Fibroblast of lung (primary cell): Measurements from ENCODE around the gene GSN. TPM values are rescaled to one million over a fixed set of nuclear protein-coding genes. Genes with fewer than 3 reads are reported as not detected.

Source experiments
- DNase-seq, 2 donors: peaks; one replicate each; pipeline versions ENCODE4 v3.0.0 to v3.0.0-alpha.2; 2010; ENCODE audit warnings: low read depth in 2 of 2
- H2AFZ ChIP-seq: 2 replicates; pipeline ENCODE4 v1.5.1; 2012; ENCODE audit warnings: low read length, control low read depth, inconsistent platforms
- H3K27ac ChIP-seq: 2 replicates; pipeline ENCODE4 v1.5.1; 2011; ENCODE audit warnings: low read length, control low read depth; ENCODE audit not compliant: insufficient read depth
- H3K27me3 ChIP-seq: 2 replicates; pipeline ENCODE4 v1.5.1; 2011; ENCODE audit warnings: mild to moderate bottlenecking, low read length; ENCODE audit not compliant: control insufficient read depth, insufficient read depth
- H3K36me3 ChIP-seq: 2 replicates; pipeline ENCODE4 v1.5.1; 2011; ENCODE audit warnings: low read length; ENCODE audit not compliant: control insufficient read depth, insufficient read depth
- H3K4me1 ChIP-seq: 2 replicates; pipeline ENCODE4 v1.5.1; 2011; ENCODE audit warnings: low read length; ENCODE audit not compliant: control insufficient read depth, insufficient read depth; ENCODE audit errors: extremely low read depth
- H3K4me2 ChIP-seq: 2 replicates; pipeline ENCODE4 v1.5.1; 2011; ENCODE audit warnings: low read length, control low read depth; ENCODE audit not compliant: insufficient read depth; ENCODE audit errors: extremely low read depth
- H3K4me3 ChIP-seq, 4 experiments: fragments of 200-600 bp in 1 of 4; sonication (generic) in 1 of 4; replicated peaks in 1 of 4; 2 replicates each; pipeline ENCODE4 v1.5.1; 2011 to 2016; ENCODE audit warnings: low read length in 4 of 4, low read depth in 3 of 4, mild to moderate bottlenecking in 3 of 4, control low read depth in 2 of 4, inconsistent platforms in 1 of 4, mixed read lengths in 1 of 4; ENCODE audit not compliant: insufficient read depth in 1 of 4; ENCODE audit errors: control extremely low read depth in 1 of 4
- H3K79me2 ChIP-seq: 2 replicates; pipeline ENCODE4 v1.5.1; 2012; ENCODE audit warnings: mild to moderate bottlenecking, low read length, inconsistent platforms; ENCODE audit not compliant: control insufficient read depth, insufficient read depth
- H3K9ac ChIP-seq: 2 replicates; pipeline ENCODE4 v1.5.1; 2011; ENCODE audit warnings: mild to moderate bottlenecking, low read length, control low read depth; ENCODE audit not compliant: insufficient read depth
- H3K9me3 ChIP-seq: 2 replicates; pipeline ENCODE4 v1.5.1; 2012; ENCODE audit warnings: low read depth, low read length; ENCODE audit not compliant: control insufficient read depth, insufficient read depth
- H4K20me1 ChIP-seq: 2 replicates; pipeline ENCODE4 v1.5.1; 2011; ENCODE audit warnings: low read length; ENCODE audit not compliant: control insufficient read depth, insufficient read depth; ENCODE audit errors: extremely low read depth
- EZH2 ChIP-seq: IDR thresholded peaks from 2 replicates; pipeline ENCODE4 v1.5.1; 2012; ENCODE audit warnings: low read length, control low read depth, mild to moderate bottlenecking; ENCODE audit errors: missing control alignments
- polyA plus RNA-seq, 2 donors: library from polyadenylated mRNA; depleted of rRNA in 1 of 2; stranded (reverse) in 1 of 2; unstranded in 1 of 2; fragments of >200 nt; gene quantifications; 2 replicates each; pipeline ENCODE4 v1.2.1, GENCODE V29; 2011 to 2012; ENCODE audit warnings: missing spikeins in 1 of 2
- total RNA-seq: library from RNA; depleted of rRNA; stranded (reverse); fragments of >200 nt; gene quantifications from 2 replicates; pipeline ENCODE4 v1.2.1, GENCODE V29; 2014
- TF ChIP-seq, protein P1 (sequence below), 2 donors: IDR thresholded peaks in 1 of 2; conservative IDR thresholded peaks in 1 of 2; 1 replicate in 1 of 2; 2 replicates in 1 of 2; pipeline ENCODE4 v1.5.1; 2011 to 2012; ENCODE audit warnings: low read length in 2 of 2, control low read depth in 1 of 2, inconsistent platforms in 1 of 2, low read depth in 1 of 2, mild to moderate bottlenecking in 1 of 2

The GSN gene
- total and polyA plus RNA-seq, 2 donors (not counting 1 experiment from before 2014, with no cell fraction given): 432 to 588 TPM

DNA sequence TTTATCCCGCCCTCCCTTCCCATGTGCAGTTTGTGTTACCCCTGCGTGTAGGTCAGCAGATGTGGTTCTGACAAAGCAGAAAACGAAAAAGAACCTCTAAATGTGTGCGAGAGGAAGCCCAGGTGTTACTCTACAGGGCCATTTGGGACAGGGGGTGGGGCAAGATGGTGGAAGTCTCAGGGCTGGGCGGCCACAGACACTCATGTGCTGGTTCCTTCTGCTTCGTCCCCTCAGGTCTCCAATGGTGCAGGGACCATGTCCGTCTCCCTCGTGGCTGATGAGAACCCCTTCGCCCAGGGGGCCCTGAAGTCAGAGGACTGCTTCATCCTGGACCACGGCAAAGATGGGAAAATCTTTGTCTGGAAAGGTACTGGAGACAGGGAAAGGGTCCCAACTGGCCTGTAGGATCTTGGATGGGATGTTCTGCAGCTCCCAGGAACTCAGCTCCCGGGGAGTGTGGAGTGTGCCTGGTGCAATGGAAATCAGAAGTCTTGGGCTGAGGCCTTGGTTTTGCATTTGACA lies 49.0 kb downstream of the GSN start:
- Histone ChIP-seq H3K9me3 (no peaks in the 10 kb centered on the region), H3K27ac (no peak overlapping the region), H3K4me3 (no peak overlapping the region), H3K4me1 (peaks cover 3% of the 10 kb centered on the region), H3K27me3 (no peaks in the 10 kb centered on the region), H3K9ac (no peak overlapping the region), H2AFZ (no peak overlapping the region), H3K79me2 (no peaks in the 10 kb centered on the region), H4K20me1 (no peaks in the 10 kb centered on the region), H3K36me3 (peaks cover 22% of the 10 kb centered on the region), H3K4me2 (no peak overlapping the region)
- TF ChIP-seq, protein P1, sequence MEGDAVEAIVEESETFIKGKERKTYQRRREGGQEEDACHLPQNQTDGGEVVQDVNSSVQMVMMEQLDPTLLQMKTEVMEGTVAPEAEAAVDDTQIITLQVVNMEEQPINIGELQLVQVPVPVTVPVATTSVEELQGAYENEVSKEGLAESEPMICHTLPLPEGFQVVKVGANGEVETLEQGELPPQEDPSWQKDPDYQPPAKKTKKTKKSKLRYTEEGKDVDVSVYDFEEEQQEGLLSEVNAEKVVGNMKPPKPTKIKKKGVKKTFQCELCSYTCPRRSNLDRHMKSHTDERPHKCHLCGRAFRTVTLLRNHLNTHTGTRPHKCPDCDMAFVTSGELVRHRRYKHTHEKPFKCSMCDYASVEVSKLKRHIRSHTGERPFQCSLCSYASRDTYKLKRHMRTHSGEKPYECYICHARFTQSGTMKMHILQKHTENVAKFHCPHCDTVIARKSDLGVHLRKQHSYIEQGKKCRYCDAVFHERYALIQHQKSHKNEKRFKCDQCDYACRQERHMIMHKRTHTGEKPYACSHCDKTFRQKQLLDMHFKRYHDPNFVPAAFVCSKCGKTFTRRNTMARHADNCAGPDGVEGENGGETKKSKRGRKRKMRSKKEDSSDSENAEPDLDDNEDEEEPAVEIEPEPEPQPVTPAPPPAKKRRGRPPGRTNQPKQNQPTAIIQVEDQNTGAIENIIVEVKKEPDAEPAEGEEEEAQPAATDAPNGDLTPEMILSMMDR (conservative IDR thresholded peaks at IDR 0.05 in 1 of 2, IDR thresholded peaks at IDR 0.05 in 1 of 2; ENCODE audit: low read depth in 1 of 2, low read length in 2 of 2): no peak
- no peak for TF ChIP-seq EZH2
- DNase-seq: no peak

DNA sequence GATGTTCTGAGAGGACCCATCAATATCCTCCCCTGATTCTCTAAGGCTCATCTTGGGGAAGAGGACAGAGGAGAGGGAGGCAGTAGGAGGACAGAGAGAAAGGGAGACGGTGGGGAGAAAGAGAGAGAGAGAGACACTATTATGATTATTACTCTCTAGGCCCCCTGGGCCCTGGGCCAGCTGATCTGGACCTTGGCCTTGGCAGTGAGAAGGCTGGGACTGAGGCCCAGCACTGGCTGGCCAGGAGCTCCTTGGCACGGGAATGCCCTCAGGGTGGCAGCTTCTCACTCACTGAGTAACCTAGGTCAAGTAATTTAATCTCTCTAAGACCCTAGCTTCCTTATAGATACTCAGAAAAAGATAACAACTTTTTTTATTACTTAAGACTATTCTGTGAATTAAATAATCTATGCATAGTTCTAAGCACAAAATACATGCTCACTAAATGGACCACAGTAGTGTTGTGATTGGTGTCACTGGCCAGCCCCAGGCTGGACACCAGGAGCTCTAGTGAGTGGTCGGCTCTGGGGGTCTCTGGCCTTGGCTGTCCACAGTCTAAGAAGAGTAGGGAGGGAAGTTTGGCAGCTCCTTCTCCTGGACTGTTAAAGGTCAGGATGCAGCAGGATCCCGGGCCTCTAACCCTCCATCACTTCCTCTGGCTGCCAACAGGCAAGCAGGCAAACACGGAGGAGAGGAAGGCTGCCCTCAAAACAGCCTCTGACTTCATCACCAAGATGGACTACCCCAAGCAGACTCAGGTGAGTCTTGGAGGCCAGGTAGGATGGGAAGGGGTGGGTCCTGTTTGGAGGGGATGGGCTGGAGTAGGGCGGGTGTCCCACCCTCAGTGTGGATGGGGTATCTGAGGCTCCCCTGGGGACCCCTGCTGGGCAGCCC lies 50.0 kb downstream of the GSN start:
- H3K36me3 ChIP-seq: peaks cover 19% of the 10 kb centered on the region
- no peak overlapping the region for H3K4me3 ChIP-seq
- H3K9ac ChIP-seq: no peak overlapping the region
- H3K9me3 ChIP-seq: no peaks in the 10 kb centered on the region
- no peaks in the 10 kb centered on the region for H3K27me3 ChIP-seq
- no peak overlapping the region for H3K27ac ChIP-seq
- no peak overlapping the region for H2AFZ ChIP-seq
- H3K79me2 ChIP-seq: no peaks in the 10 kb centered on the region
- no peak for TF ChIP-seq EZH2
- TF ChIP-seq, protein P1 (conservative IDR thresholded peaks at IDR 0.05 in 1 of 2, IDR thresholded peaks at IDR 0.05 in 1 of 2; ENCODE audit: low read depth in 1 of 2, low read length in 2 of 2): no peak
- no peaks in the 10 kb centered on the region for H4K20me1 ChIP-seq
- no peak for DNase-seq
- H3K4me2 ChIP-seq: no peak overlapping the region
- H3K4me1 ChIP-seq: peaks cover 10% of the 10 kb centered on the region

DNA sequence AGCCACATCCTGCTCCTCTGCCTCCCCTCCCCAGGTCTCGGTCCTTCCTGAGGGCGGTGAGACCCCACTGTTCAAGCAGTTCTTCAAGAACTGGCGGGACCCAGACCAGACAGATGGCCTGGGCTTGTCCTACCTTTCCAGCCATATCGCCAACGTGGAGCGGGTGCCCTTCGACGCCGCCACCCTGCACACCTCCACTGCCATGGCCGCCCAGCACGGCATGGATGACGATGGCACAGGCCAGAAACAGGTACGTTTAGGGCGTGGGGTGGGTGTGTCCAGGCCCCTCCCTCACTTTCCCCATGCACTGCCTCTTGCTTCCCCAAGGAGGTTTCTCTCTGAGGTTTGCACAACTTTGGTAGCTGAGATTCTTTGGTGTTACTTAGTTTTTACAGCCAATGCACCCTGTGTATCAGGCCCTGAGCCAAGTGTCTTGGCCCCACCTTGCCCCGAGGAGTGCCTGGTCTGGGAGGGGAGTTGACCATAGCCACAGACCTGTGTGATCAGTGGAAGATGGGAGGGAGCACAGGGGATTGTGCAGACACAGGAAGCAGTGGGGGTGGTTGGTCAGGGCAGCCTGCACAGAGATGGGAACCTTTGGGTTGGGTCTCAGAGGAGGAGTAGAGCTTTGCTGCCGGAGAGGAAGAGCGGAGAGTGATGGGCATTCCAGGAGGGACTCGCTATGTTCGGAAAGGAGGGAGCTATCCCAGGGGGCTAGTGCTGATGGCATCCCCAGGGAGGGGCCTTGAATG lies 50.8 kb downstream of the GSN start:
- Histone ChIP-seq H3K4me2 (no peak overlapping the region), H4K20me1 (no peaks in the 10 kb centered on the region), H3K9me3 (no peaks in the 10 kb centered on the region), H3K4me3 (no peak overlapping the region), H3K27me3 (no peaks in the 10 kb centered on the region), H2AFZ (no peak overlapping the region), H3K79me2 (no peaks in the 10 kb centered on the region), H3K9ac (no peak overlapping the region), H3K4me1 (peaks cover 12% of the 10 kb centered on the region), H3K27ac (no peak overlapping the region), H3K36me3 (peaks cover 13% of the 10 kb centered on the region)
- TF ChIP-seq, protein P1 (conservative IDR thresholded peaks at IDR 0.05 in 1 of 2, IDR thresholded peaks at IDR 0.05 in 1 of 2; ENCODE audit: low read depth in 1 of 2, low read length in 2 of 2): no peak
- DNase-seq: no peak
